GM18520 (cell line): ENCODE data around the gene HIP1.
"Not testable (repeated sequence)": the region's sequence is repeated elsewhere in the genome, so short reads cannot be mapped to it uniquely, and the experiment has no call there.

Experiments used
- ATAC-seq: cut with Tn5 transposase; IDR thresholded peaks from one replicate; pipeline ENCODE4 v1.9.1; 2021; ENCODE audit not compliant: unreplicated experiment

HIP1 gene

DNA sequence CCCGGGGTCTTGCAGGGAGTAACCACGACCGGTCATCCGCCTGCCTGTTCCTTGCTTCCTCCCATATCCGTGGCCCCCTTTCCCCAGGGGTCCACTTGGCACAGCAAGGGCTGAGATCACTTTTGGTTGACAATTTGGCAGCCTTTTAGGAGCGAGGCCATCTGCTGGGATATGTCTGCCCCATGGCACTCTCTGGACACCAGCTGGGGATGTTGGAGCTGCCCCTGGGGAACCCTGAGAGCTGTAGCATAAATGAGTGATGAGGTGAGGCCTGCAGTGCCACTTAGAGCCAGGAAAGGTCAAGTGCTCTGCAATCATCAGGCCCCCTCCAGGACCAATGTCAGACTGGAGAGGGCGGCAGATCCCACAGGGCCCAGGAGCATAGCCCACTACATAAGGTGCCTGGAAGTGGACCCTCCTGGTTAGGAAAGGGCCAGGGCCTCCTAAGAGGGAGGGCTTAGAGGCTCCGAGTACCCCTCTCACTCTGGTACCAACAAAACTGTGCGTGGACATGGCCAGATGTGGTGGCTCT lies 92.1 kb downstream of the HIP1 start:
- ATAC-seq = no peak

DNA sequence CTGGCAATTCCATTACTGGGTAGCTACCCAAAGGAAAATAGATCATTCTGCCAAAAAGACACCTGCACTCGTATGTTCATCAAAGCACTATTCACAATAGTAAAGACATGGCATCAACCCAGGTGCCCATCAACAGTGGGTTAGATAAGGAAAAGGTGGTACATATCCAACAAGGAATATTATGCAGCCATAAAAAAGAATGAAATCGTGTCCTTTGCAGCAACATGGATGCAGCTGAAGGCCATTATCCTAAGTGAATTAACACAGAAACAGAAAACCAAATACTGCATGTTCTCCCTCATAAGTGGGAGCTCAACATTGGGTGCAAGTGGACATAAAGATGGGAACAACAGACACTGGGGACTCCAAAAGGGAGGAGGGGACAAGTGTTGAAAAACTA lies 93.2 kb downstream of the HIP1 start:
- no peak for ATAC-seq

DNA sequence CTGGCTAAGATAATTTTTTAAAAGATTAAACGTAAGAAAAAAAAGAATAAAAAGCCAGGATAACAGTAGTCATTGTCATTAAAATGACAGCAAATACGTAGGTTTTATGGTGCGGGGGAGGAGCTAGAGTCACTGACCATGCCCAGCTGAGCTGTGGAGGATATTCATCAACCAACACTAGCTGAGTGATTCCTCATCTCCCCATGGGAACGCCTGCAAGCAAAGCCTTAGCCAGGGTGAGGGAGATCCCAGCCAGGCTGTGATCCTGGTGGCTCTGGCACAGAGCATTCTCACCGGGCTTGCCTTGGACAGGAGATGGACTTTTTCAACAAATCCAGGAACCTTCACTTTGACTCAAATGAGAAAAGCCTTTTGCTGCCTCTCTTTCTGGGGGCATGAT lies 94.2 kb downstream of the HIP1 start:
- ATAC-seq = no peak

DNA sequence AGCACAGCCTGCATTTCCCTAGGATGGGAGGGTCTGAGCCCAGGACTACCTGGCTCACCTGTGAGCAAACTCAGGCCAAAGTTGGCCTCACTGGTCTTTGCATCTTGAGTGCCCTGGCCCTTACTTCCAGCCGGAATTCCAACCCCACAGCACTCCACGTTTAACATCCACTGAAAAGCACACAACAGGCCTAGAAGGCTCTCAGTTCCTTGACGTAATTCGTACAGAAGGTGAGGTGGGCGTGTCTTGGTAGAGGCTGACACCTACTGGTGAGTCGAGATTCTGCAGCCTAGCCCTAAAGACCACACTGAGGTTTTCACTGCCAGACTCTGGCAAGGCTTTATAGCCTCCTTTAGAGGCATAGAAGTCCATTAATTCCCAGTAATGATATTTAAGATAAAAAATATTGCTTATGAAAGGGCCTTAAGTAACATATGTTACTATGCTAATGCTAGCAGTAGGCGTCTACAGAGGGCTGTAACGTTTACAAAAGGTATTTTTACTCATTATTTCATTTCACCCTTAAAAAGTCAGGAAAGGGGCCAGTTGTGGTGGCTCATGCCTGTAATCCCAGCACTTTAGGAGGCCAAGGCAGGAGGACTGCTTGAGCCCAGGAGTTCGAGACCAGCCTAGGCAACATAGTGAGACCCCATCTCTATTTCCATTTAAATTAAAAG lies 95.8 kb downstream of the HIP1 start:
- no peak for ATAC-seq

DNA sequence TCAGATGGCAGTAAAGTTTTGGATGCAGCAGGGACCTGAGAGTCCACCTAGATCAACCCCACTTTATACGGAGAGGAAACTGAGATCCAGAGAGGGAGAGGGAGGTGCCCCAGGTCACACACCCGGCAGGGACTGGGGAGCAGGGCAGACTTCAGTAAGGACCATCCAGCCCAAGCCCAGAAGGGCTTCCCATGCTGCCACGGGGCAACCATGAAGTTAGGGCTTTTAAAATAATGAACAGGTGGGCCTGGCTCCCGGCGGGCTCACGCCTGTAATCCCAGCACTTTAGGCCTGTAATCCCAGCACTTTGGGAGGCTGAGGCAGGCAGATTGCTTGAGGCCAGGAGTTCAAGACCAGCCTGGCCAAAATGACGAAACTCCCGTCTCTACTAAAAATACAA lies 98.5 kb downstream of the HIP1 start:
- no peak for ATAC-seq

DNA sequence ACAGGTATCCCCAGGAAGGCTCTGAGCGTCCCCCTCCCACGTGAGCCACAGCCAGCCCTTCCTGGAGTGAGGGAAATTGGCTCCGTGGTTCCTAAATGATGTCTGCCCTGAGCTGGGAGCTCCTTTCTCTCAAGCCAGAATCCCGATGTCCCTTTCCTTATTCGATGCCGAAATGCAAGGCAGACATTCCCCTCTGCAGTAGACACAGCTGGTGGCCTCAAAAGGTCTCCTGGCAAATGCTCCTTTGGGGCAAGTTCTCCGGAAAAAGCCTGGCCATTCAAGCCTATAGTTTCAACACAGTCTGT lies 98.9 kb downstream of the HIP1 start:
- no peak for ATAC-seq

DNA sequence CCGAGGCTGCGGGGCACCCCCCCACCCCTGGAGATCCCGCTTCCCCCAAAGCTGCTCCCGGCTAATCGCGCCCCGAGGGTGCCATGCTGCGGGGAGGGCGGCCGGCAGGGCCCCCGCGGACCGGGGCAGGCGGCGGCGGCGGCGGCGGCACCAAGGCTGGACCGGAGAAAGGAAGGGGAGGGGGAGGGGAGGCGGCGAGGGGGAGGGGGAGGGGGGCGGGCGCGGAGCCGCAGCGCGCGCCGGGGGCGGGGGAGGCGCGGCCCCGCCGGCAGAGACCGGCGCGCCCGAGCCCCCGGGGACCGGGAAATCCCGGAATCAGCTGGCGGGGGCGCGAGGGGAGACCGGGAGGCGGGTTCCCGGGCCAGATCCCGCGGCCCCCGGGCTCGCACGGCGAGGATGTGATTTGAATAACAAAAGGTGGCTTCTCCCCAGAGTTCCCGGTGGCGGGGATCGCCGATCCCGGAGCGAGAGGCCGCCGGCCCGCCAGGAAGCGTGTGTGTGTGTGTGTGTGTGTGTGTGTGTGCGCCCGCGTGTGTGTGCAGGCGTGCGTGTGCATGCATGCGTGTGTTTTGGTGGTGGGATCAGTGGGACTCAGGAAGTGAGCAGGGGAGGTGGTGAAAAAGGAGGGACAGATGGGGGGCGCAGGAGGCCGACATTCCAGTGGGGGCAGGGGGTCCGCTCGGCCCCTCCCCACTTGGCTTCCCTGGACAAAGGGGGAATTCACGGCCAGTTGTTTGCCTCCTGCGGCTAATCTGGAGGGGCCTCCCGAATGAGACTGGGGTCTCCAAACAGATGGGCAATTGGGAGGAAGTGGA lies 99.5 kb downstream of the HIP1 start:
- no peak for ATAC-seq

DNA sequence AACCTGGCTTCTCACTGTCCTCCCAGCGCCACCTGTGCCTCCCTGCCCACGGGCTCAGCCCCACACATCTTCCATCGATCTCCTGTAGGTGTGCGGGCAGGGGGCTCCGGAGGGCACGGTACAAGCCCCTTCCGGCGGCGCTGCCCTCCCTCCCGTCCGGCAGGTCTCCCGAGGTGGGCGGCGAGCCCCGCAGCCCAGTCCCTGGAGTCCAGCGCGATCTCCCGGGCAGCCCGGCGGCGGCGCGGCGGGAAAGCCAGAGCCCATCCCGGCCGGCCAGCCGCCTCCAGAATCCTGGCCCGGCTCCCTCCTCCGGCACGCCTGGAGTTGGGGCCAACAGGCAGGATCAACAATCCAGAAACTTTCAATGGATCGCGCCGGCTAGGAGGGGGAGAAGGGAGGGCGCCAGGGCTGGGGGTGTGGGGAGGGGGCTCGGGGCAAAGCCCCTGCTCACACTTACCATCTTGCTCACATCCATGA lies 100.1 kb downstream of the HIP1 start:
- no peak for ATAC-seq

DNA sequence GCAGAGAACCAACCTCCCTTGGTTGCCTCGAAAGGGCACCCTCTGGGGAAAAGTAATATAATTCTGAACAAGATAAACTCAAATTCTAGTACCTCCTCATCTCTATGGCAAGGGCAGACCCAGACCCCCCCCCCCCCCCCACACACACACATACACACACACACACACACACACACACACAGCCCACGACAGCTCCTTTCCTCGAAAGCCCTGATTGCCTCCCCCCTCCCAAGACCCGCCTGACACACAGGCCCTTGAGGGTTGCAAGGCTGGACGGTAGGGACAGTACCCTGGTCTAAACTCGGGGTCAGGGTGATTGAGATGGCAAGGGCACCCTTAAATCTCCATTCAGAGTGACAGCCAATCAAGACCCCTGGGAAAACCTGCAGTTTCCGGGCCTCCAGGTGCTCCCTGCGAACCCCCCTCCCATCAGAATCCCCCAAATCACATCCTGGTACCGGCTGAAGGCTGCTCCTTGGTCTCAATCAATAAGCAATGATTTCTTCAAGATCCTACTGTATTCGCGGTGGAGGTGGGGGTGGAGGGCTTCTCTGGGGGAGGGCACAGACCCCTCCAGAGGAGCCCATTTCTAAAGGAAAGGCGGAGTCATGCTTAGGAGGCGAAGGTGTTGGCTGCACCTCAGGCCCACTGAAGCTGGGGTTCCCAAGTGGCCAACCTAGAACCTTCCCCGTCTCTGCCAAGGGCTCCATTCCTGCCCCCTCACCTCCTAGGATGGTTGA lies 100.7 kb downstream of the HIP1 start:
- no peak for ATAC-seq

DNA sequence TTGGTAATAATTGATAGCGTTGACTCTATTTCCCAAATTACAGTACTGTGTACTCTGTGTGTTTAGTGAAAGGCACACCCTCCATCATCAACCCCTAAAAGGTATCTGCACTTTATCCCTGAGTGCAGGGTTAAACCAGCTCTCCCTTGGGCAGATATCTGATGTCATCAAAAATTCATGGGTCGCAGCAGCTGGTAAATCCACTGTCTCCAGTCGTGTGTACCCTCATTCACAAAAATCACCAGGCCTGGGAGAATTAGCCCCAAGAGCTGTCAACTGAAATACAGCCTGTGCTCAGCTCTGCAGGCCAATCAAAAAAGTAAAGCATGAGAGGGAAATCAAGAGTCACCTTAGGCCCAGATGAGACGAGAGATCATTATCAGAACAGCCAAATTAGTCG lies 103.7 kb downstream of the HIP1 start:
- no peak for ATAC-seq

DNA sequence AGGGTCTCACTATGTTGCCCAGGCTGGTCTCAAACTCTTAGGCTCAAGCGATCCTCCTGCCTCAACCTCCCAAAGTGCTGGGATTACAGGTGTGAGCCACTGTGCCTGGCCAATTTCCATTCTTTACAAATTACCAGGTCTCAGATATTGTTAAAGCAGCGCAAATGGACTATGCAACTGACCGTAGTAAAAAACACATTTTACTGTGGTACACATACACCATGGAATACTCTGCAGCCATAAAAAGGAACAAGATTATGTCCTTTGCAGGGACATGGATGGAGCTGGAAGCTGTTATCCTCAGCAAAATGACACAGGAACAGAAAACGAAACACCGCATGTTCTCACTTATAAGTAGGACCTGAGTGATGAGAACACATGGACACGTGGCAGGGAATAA lies 106.2 kb downstream of the HIP1 start:
- ATAC-seq = not testable (repeated sequence)

DNA sequence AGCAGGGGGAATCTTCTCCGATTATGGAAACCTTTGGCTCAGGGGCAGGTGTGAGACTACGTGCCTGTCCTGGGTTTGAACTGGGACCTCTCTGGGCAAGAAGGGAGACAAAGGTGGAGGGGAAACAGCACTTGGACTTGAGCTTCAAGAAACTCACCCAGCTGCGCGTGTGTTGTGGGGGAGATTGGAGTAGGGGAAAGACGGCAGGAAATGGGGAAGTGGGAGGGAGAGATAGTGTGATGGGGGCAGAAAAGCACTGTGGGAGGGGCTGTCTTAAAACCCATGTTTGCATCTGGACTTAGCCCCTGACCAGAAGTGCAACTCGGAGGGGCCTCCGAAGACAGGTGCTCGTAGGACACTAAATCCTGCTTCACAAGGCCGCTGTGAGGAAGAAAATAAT lies 107.0 kb downstream of the HIP1 start:
- no peak for ATAC-seq

DNA sequence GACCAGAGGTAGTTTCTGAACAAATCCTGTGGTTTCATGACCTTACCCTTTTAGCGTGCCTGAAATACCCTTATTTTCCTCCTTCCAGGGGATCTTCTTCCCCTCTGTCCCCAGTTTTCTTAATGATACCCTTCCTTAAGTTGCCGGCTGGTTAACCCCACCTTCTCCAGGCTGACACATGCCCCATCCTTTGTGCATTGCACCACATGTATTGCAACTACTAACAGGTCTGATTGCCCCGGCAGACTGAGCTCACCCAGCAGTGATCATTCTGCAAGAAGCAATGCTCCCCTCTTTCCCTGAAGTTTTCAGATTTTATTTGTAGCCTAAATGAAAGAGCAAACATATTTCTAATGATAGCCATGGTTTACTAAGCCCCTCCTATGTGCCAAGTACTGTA lies 108.2 kb downstream of the HIP1 start:
- no peak for ATAC-seq

DNA sequence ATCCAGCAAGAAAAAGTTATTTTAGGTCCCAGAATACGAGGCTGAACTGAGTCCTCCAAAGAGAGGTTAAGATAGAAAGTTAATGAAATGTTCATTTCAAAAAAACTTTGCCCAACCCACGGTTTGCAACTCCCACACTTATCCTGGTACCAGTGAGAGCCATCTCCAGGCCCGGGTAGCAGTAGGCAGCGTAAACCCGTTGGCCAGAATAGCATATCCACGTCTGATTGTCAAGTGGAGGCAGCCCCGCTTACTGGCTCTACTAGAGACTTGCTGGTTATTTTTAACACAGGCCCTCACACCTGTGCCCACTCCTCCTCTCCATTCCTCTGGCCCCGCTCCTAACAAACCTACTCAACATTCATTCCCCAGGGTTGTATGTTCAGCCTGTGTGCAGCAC lies 109.7 kb downstream of the HIP1 start:
- ATAC-seq = no peak

DNA sequence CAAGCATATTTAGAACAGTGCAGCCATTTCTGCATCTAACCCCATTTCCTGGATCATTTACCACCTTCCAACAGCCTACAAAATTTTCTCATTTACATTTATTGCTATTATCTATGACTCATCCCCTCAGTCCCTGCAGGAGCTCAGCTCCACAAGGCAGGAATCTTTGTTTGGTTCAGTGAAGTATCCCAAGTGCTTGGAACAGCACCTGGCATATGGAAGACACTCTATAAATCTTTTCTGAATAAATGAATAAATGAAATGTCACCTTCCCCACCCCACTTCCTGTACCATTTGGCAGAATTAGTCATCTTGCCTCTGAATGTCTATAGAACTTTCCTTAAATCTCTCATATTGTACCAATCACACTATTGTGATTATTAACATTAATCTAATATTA lies 110.7 kb downstream of the HIP1 start:
- ATAC-seq = no peak

DNA sequence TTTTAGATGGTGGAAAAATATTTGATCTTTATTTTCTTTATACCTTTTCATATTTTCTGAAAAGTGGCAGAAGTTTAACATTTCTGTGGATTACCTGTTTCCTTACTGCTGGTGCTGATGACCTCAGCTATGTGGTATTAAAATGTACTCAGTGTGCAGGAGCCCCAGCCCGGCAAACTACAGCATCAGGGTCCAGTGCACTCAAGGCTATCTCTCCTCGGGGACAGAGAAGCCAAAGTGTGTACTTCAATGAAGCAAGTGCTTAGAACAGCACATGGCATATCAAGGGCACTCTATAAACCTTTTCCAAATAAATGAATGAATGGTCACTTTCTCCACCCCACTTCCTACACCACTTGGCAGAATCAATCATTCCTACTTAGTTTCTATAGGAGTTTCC lies 111.8 kb downstream of the HIP1 start:
- ATAC-seq = no peak

DNA sequence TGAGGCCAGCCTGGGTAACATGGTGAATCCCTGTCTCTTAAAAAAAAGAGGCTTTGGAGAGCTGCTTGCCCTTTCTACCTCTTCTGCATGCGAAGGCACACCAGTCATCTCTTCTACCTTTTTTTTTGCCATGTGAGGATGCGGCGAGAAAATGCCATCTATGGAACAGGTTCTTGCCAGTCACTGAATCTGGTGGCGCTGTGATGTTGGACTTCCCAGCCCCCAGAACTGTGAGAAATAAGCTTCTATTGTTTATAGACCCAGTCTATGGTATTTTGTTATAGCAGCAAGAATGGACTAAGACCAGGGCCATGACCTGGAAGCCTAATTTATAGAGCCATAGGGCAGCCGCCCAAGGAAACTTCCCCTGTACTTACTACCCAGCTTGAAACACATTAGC lies 112.9 kb downstream of the HIP1 start:
- no peak for ATAC-seq

DNA sequence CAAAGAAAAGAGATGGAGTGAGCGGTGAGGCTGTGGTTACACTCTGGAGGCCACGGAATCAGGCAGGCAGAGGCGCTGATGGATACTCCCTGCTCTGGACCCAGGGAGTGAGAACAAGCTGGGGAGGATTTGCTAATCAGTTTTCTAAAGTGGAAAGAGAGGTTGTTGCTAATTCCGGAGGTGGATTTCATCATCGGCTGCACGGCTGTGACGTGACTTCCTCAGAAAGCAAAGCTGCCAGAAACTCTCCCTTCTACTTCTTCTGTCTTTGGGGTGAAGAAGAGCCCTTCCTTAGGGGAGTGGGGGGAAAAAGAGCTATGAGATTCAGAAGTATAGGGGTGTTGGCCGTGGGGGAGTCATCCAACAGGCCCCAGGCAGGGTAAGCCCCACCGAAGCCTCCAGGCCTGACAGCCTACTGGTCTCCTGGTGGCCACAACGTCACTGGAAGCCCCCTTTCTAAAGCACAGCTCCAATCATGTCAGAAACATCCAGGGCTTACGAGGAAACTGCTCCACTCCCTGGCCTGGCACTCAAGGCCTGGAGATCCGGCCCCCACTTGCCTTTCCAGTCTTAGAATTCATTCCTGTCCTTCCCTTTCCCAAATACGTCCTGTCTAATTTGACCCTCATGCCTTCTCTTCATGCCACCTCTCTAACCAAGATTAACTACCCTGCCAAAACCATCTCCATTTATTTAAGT lies 114.5 kb downstream of the HIP1 start:
- no peak for ATAC-seq

DNA sequence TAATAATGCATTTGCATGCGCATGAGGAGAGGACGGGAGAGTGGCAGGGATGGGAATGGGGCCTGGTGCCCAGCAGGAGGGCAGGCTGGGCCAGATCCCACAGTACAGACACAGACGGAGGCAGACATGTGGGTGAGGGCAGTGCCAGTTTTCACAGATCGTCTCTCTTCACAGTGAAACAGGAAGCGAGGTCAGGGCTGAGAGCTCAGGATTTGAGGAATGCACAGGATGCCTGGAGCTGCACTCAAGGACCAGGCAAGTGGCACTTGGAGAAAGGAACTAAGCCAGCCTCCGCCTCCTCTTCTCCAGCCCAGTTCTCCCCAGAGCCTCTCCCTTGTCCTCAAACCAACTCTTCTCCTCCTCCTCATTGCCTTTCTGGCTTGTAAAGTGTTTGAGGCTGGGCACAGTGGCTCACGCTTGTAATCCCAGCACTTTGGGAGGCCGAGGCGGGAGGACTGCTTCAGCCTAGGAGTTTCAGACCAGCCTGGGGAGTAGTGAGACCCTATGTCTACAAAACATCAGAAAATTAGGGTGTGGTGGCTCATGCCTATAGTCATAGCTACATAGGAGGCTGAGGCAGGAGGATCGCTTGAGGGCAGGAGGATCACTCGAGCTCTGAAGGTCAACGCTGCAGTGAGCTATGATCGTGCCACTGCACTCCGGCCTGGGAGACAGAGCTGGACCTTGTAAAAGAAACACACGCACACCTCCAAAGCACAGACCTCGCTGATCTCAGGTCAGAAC lies 115.2 kb downstream of the HIP1 start:
- no peak for ATAC-seq

DNA sequence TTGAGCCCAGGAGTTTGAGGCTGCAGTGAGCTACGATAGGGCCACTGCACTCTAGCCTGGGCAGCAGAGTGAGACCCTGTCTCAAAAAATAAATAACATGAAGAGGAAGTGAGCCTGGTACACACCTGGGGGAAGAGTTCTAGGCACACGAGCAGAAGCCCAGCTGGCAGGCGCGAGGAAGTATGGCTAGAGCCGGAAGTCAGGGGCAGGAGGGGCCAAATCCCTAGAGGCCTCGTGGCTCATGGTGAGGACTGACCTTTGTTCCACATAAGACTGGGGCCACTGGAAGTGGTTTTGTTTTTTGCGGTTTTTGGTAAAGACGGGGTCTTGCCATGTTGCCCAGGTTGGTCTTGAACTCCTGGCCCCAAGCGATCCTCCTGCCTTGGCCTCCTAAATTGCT lies 117.6 kb downstream of the HIP1 start:
- no peak for ATAC-seq

DNA sequence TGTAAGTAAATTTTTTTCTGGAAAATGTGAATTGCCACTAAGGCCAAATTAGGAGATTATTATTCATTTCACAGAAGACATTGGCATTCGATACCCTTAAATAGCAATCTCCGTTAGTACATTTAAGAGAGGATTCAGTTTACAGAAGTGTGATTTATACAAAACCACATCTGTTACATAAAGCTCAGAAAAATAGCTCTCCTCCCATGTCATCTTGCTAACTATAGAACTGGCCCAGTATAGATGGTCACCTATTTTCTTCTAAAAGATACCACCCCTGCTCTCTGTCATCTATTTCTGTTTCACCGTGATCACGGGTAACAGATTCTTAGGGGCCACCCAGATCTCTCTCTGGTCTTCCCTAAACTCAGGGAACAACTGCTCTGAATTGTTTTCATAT lies 119.1 kb downstream of the HIP1 start:
- ATAC-seq = no peak
